LNCaP clone FGC (cell line): ENCODE data around the gene PRR36.

Source experiments
- DNase-seq: peaks from one replicate; pipeline ENCODE4 v3.0.0-alpha.2; 2011; ENCODE audit warnings: low read depth
- H3K4me3 ChIP-seq: 2 replicates; pipeline ENCODE4 v1.5.1; 2011; ENCODE audit warnings: mild to moderate bottlenecking, low read depth, low read length, control low read depth
- TF ChIP-seq, protein P1 (sequence below): IDR thresholded peaks from 2 replicates; pipeline ENCODE4 v1.5.1; 2012; ENCODE audit warnings: mild to moderate bottlenecking; ENCODE audit not compliant: control insufficient read depth, insufficient read depth; ENCODE audit errors: extremely low read depth

PRR36 gene

DNA sequence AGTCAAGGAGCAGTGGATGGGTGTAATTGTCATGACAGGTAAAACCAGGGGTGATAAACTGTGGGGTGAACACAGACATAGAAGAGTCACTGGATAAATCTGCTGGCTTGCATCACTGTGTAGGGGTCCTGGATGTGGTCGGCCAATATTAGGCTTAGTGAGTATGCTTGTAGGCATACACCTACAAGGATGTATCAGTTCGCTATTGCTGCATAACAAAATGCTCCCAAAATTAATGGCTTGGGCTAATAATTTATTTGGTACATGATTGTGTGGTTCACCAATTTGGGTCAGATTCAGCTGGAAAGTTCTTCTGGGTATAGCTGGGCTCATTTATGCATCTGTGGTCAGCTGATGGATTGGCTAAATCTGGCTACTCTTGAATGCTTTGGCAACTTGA lies 55.4 kb downstream of the PRR36 start:
- no peak overlapping the region for H3K4me3 ChIP-seq
- TF ChIP-seq, protein P1, sequence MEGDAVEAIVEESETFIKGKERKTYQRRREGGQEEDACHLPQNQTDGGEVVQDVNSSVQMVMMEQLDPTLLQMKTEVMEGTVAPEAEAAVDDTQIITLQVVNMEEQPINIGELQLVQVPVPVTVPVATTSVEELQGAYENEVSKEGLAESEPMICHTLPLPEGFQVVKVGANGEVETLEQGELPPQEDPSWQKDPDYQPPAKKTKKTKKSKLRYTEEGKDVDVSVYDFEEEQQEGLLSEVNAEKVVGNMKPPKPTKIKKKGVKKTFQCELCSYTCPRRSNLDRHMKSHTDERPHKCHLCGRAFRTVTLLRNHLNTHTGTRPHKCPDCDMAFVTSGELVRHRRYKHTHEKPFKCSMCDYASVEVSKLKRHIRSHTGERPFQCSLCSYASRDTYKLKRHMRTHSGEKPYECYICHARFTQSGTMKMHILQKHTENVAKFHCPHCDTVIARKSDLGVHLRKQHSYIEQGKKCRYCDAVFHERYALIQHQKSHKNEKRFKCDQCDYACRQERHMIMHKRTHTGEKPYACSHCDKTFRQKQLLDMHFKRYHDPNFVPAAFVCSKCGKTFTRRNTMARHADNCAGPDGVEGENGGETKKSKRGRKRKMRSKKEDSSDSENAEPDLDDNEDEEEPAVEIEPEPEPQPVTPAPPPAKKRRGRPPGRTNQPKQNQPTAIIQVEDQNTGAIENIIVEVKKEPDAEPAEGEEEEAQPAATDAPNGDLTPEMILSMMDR: no peak
- DNase-seq: no peak
